HG03066 (cell line): ENCODE data around the gene ORAI1.
A peak's percentile ranks its signal among the peaks of the same experiment; 100 is the strongest.
"Not testable (repeated sequence)": the region's sequence is repeated elsewhere in the genome, so short reads cannot be mapped to it uniquely, and the experiment has no call there.

Experiments used
- ATAC-seq: cut with Tn5 transposase; IDR thresholded peaks from one replicate; pipeline ENCODE4 v1.9.1; 2021; ENCODE audit warnings: low read depth; ENCODE audit not compliant: unreplicated experiment

The ORAI1 gene

DNA sequence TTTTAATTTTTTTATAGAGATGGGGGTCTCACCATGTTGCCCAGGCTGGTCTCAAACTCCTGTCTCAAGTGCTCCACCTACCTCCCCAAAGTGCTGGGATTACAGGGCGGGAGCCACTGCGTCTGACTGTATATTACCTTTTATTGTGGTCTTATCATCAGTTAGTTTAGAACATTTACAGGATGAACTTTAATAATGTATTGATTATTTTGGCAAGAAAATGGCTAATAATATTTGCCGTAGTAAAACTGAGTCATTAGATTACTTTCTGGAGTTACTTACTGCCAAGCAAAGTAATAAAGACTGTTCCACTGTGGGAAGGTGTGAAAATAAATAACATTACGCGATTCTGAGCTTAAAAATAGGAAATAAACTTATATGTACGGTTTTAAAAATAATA lies 23.6 kb upstream of the ORAI1 start:
- ATAC-seq = no peak

DNA sequence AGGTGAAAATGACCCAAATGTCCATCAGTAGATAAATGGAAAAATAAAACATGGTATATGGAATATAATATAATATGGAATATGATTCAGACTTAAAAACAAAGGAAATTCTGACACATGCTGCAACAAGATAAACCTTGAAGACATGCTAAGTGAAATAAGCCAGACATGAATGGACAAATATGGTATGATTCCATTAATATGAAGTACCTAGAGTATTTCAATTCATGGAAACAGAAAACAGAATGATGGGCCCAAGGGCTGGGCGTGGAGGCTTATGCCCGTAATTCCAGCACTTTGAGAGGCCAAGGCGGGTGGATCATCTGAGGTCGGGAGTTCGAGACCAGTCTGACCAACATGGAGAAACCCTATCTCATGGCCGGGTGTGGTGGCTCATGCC lies 22.7 kb upstream of the ORAI1 start:
- no peak for ATAC-seq

DNA sequence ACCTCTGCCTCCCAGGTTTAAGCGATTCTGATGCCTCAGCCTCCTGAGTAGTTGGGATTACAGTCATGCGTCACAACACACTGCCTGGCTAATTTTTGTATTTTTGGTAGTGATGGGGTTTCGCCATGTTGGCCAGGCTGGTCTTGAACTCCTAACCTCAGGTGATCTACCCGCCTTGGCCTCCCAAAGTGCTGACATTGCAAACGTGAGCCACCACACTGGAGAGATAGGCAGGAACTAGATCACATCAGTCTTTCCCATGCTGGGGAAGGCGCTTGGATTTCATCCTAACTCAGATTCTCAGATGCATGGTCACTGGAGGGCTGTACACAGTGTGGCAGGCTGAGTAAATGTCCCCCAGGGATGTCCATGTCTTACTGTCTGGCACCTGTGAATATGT lies 18.0 kb upstream of the ORAI1 start:
- ATAC-seq = no peak

DNA sequence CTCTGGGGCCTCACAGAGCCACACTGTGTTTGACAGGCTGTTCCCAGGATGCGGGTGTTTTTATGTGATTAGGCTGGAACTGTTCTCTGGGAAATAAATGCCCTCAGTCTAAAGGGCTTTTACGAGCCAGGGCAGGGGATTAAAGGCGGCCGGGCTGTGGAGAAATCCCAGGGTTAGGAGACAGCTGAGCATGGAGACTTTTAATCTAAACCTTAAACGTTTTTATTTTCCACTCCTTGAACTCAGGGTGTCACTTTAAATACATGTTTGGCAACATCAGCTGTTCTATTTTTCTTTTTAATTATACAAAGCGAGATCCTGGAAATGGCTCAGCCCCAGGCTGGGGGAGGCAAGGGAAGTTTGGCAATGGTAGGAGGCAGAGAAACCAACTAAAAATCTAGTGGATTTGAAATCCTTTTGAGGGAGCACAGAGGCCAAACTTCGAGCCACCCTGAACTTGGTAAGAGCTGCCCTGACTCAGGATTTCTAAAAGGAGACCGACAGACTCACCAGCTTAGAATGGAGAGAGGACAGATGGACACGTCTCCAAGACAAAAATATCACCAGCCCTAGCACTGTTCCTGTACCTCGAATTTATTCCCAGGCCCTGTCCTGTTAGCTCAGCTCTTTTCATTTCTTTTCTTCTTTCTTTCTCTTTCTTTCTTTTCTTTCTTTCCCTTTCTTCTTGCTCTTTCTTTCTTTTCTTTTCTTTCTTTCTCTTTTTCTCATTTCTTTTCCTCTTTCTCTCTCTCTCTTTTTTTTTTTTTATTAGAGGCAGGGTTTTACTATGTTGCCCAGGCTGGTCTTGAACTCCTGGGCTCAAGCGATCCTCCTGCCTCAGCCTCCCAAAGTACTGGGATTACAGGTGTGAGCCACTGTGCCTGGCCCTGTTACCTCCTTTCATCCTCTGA lies 15.8 kb upstream of the ORAI1 start:
- ATAC-seq = no peak

DNA sequence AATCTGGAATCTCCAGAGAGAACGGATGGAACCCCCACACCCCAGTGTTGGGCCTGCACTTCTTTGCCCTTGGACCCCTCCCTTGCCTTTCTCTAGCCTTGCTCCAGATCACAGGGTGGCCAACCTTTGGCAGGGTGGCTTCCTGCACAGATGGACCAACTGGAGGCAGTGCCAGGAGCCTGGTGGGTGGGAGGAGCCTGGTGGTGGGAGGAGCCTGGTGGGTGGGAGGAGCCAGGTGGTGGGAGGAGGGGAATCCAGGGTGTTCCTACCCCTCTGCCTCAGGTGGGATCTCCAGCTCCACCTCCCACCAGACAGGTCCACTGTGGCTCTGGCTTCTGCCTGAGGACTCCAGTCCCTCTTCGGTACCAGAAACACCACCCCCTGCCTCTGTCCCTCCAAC lies 15.0 kb upstream of the ORAI1 start:
- no peak for ATAC-seq

DNA sequence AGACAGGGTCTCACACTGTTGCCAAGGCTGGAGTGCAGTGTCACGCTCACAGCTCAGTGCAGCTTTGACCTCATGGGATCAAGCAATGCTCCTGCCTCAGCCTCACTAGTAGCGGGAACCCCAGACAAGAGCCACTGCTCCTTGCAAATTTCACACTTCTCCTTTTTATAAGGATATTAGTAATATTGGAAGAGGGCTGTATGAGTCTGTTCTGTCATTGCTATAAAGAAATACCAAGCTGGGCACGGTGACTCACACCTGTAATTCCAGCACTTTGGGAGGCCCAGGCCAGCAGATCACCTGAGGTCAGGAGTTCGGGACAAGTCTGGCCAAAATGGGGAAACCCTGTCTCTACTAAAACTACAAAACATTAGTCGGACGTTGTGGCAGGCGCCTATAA lies 12.9 kb upstream of the ORAI1 start:
- no peak for ATAC-seq

- no peak for ATAC-seq
Observed at GRCh38 chr12:121614872-121615467, 11.4 kb upstream of the ORAI1 start.

GRCh38 chr12:121618659-121619233 lies 7.6 kb upstream of the ORAI1 start:
- no peak for ATAC-seq

GRCh38 chr12:121620333-121620891 lies 5.9 kb upstream of the ORAI1 start:
- ATAC-seq = no peak

GRCh38 chr12:121626853-121627640 lies 717 bp downstream of the ORAI1 start:
- peak; percentile 40 for ATAC-seq

DNA sequence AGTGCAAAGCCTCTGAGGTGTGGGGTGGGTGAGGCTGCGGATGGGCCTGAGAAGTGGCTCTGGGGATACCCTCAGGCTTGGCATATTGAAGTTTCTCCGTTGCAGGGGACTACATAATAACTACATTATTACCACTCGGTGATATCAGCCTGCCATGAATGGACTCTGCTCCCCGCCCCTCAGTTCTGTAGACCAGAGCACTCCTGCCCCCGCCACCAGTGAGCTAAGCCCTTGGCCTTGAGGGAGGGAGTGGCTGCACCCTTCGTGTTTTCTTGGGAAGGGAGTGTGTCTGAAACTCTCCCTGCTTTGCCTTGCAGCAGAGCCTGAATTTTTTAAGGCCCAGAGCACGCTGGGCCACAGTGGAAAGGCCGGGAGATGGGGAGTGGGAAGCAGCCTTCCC lies 1.7 kb downstream of the ORAI1 start:
- no peak for ATAC-seq

- no peak for ATAC-seq
Observed at GRCh38 chr12:121628536-121628935, 2.2 kb downstream of the ORAI1 start.

- no peak for ATAC-seq
Observed at GRCh38 chr12:121630791-121631355, 4.5 kb downstream of the ORAI1 start.

- ATAC-seq = no peak
Observed at GRCh38 chr12:121632069-121632970, 6.0 kb downstream of the ORAI1 start.

DNA sequence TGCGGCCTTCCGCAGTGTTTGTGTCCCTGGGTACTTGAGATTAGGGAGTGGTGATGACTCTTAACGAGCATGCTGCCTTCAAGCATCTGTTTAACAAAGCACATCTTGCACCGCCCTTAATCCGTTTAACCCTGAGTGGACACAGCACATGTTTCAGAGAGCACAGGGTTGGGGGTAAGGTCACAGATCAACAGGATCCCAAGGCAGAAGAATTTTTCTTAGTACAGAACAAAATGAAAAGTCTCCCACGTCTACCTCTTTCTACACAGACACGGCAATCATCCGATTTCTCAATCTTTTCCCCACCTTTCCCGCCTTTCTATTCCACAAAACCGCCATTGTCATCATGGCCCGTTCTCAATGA lies 7.5 kb downstream of the ORAI1 start:
- ATAC-seq = not testable (repeated sequence)

DNA sequence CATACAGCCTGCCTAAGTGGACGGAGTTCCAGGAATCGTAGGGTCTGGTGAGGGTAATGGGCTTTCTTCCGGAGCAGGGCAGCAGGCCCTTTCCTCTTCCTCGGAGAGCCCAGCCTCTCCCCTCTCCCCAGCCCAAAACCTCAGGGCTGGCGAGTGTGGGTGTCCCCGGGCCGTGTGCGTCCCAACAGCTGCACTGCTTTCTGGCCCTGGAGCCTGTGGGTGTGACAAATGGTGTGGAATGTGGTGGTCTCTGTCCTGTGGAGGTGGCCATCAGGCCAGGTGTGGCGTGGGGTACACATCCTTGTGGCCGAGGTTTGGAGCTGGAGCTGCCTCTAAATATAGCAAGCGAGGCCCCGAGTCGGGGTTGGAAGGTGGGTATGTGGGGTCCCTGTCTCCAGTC lies 8.5 kb downstream of the ORAI1 start:
- no peak for ATAC-seq

DNA sequence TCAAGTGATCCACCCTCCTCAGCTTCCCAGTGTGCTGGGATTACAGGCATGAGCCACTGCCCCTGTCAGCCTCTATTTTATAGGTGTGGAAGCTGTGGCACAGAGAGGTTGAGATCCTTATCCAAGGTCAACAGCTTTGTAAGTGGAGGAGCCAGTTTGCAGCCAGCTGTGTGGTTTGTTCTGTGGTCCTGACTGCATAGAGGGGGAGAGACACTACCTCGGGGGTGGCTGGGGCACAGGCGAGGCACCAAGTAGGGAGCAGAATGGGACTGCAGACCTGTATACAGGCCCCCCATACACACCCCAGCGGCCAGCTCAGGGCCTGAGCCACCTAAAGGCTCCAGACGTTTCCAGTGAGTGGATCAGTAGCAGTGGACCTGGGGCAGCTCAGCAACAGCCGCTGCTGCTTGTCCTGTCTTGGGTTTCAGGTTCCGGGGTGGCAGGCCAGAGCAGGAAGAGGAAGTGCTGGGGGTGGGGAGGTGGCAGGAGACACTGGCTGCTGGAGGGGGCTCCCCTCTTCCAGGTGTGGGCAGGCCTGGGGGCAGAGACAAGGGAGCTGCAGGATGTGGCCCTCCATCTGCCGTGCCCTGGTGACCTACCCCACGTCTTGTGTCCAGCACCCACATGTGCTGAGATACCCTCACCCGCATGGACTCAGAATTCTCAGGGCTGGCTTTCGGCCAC lies 11.0 kb downstream of the ORAI1 start:
- ATAC-seq = no peak

GRCh38 chr12:121638298-121639202 lies 12.2 kb downstream of the ORAI1 start:
- ATAC-seq = no peak
